HEK293T (cell line): Measurements from ENCODE around the gene CBFA2T3.

Experiments used
- CTCF ChIA-PET: fragments of 350-600 bp; formaldehyde crosslinking; extraction: SDS; loops from one replicate; lab custom pipeline; 2021; ENCODE audit warnings: antibody characterized with exemption, inconsistent platforms; lab: Yijun Ruan, JAX
- POLR2A ChIA-PET: fragments of 350-600 bp; formaldehyde crosslinking; extraction: SDS; loops from one replicate; lab custom pipeline; 2020; ENCODE audit warnings: antibody characterized with exemption, inconsistent platforms; lab: Yijun Ruan, JAX
- DNase-seq: peaks from one replicate; pipeline ENCODE4 v3.0.0; 2012; ENCODE audit warnings: mixed read lengths; ENCODE audit errors: extremely low spot score
- ARNT ChIP-seq: fragments of 450-650 bp; IDR thresholded peaks from 2 replicates; pipeline ENCODE4 v1.6.1; 2017; ENCODE audit warnings: mild to moderate bottlenecking
- BHLHE40 ChIP-seq: fragments of 450-650 bp; IDR thresholded peaks from 2 replicates; pipeline ENCODE4 v1.6.1; 2016; ENCODE audit warnings: mild to moderate bottlenecking, moderate library complexity, borderline replicate concordance
- CTBP1 ChIP-seq: fragments of 450-650 bp; IDR thresholded peaks from 2 replicates; pipeline ENCODE4 v1.6.1; 2016; ENCODE audit warnings: borderline replicate concordance
- ELF4 ChIP-seq: fragments of 450-650 bp; IDR thresholded peaks from 2 replicates; pipeline ENCODE4 v1.6.1; 2017; ENCODE audit warnings: antibody characterized with exemption
- FOXA1 ChIP-seq: fragments of 450-650 bp; IDR thresholded peaks from 2 replicates; pipeline ENCODE4 v1.6.1; 2016; ENCODE audit warnings: mild to moderate bottlenecking
- FOXK2 ChIP-seq: fragments of 450-650 bp; IDR thresholded peaks from 2 replicates; pipeline ENCODE4 v1.6.1; 2016; ENCODE audit warnings: mild to moderate bottlenecking
- FOXM1 ChIP-seq: fragments of 450-650 bp; IDR thresholded peaks from 2 replicates; pipeline ENCODE4 v1.6.1; 2017; ENCODE audit warnings: mild to moderate bottlenecking, borderline replicate concordance
- HDGF ChIP-seq: fragments of 450-650 bp; IDR thresholded peaks from 2 replicates; pipeline ENCODE4 v1.6.1; 2017; ENCODE audit warnings: antibody characterized with exemption, borderline replicate concordance
- L3MBTL2 ChIP-seq: fragments of 450-650 bp; conservative IDR thresholded peaks from 2 replicates; pipeline ENCODE4 v1.6.1; 2016; ENCODE audit warnings: mild to moderate bottlenecking
- LEF1 ChIP-seq: fragments of 450-650 bp; IDR thresholded peaks from 2 replicates; pipeline ENCODE4 v1.6.1; 2017; ENCODE audit warnings: mild to moderate bottlenecking, borderline replicate concordance
- NFRKB ChIP-seq: fragments of 450-650 bp; IDR thresholded peaks from 2 replicates; pipeline ENCODE4 v1.6.1; 2016; ENCODE audit warnings: mild to moderate bottlenecking, moderate library complexity
- SP1 ChIP-seq: fragments of 450-650 bp; IDR thresholded peaks from 2 replicates; pipeline ENCODE4 v1.6.1; 2017
- SUZ12 ChIP-seq: fragments of 450-650 bp; IDR thresholded peaks from 2 replicates; pipeline ENCODE4 v1.6.1; 2016; ENCODE audit warnings: mild to moderate bottlenecking
- TARDBP ChIP-seq: fragments of 450-650 bp; IDR thresholded peaks from 2 replicates; pipeline ENCODE4 v1.6.1; 2016
- ZNF384 ChIP-seq: fragments of 450-650 bp; IDR thresholded peaks from 2 replicates; pipeline ENCODE4 v1.6.1; 2016
- TF ChIP-seq, protein P1 (sequence below): fragments of 450-650 bp; IDR thresholded peaks from 2 replicates; pipeline ENCODE4 v1.6.1; 2016

Gene CBFA2T3

DNA sequence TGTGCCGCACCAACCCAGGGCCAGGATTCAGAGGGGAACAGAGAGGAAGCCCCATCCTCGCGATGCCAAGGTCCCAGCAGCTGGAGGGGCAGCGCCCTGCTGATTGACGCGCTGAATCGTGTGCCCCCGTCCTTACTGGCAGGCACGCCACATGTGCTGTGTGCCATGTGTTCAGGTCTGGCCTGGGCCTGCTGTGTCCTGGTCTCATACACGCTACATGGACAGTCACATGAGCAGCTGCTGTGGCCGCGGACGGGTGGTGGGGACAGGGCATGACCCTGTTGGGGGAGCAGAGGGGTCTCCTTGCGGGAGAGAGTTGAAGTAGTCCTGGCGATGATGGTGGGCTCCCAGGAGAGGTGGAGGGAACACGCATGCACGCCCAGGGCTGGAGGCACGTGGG is 18.0 kb downstream of the CBFA2T3 start:
- ChIA-PET CTCF (no interaction called here), POLR2A (no interaction called here)
- DNase-seq = no peak
- TF ChIP-seq SUZ12 (no peak), LEF1 (no peak), ARNT (no peak), L3MBTL2 (no peak), ZNF384 (no peak), NFRKB (no peak), HDGF (no peak), TARDBP (no peak), CTBP1 (no peak), SP1 (no peak), FOXM1 (no peak), FOXK2 (no peak), BHLHE40 (no peak), ELF4 (no peak), FOXA1 (no peak)
- TF ChIP-seq, protein P1, sequence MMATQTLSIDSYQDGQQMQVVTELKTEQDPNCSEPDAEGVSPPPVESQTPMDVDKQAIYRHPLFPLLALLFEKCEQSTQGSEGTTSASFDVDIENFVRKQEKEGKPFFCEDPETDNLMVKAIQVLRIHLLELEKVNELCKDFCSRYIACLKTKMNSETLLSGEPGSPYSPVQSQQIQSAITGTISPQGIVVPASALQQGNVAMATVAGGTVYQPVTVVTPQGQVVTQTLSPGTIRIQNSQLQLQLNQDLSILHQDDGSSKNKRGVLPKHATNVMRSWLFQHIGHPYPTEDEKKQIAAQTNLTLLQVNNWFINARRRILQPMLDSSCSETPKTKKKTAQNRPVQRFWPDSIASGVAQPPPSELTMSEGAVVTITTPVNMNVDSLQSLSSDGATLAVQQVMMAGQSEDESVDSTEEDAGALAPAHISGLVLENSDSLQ = no peak

GRCh38 chr16:88957887-88958577 is 19.0 kb downstream of the CBFA2T3 start:
- no peak for DNase-seq
- TF ChIP-seq LEF1 (no peak), FOXA1 (no peak)
- POLR2A ChIA-PET = no interaction called here
- CTCF ChIA-PET = no interaction called here

DNA sequence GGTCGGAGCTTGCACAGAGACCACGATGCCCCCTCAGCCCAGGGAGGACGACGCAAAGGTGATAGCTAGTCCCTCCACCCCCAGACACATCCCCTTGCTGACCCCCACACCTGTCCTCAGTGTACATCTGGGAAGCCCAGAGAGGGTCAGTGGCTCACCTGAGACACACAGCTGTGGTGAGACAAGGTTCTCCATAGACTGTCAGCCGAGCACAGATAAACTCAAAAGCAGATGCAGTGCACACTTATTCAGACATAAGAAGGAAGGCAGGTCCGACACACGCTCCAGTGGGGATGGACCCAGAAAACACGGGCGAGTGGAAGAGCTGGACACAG is 19.6 kb downstream of the CBFA2T3 start:
- CTCF ChIA-PET = no interaction called here
- POLR2A ChIA-PET = no interaction called here
- TF ChIP-seq FOXK2 = no peak
- TF ChIP-seq TARDBP = no peak
- TF ChIP-seq BHLHE40 = no peak
- no peak for TF ChIP-seq L3MBTL2
- no peak for TF ChIP-seq ARNT
- no peak for TF ChIP-seq NFRKB
- TF ChIP-seq HDGF = no peak
- TF ChIP-seq ZNF384 = no peak
- TF ChIP-seq LEF1 = no peak
- DNase-seq = no peak

DNA sequence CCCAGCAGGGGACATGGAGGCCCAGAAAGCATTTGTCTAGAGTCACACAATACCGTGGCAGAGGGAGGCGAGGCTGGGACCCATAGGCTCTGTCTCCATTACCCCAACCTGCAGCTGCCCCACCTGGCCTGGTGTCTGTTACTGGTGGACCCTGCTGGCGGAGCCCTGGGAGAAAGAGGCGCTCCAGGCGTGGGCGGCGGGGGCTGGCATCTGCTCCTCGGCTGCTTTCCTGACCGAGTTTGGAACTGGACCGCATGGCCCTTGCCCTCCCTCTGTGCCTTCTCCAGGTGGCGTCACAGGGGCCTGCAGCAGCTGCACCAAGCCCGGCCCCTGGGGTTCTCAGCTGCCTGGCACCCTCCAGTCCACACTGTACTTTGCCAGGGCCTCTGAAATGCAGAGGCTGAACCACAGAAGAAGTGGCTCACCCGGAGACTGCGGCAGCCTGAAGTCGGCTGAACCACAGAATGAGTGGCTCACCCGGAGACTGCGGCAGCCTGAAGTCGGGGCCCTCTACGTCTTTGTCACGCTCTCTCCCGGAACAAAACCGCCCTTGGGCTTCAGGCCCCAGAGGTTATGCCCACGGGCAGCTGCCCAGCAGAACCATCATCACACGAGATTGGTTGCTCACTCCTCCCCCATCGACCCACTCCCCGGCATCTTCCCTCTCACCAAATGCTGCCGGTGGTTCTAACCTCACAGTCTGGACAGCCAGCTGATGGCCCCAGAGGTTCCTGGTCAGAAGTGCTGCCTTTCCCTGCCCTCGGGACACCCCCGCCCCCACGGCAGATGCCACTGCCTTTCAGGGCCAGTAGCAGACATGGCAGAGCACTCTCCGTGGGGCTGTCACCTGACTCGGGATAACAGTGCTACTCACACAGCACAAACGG is 20.2 kb downstream of the CBFA2T3 start:
- no peak for TF ChIP-seq NFRKB
- TF ChIP-seq ZNF384 = no peak
- no peak for TF ChIP-seq HDGF
- TF ChIP-seq FOXA1 = no peak
- TF ChIP-seq SUZ12 = no peak
- TF ChIP-seq ARNT = no peak
- TF ChIP-seq FOXK2 = no peak
- no peak for DNase-seq
- ChIA-PET POLR2A (no interaction called here), CTCF (no interaction called here)

GRCh38 chr16:88955906-88956305 is 21.1 kb downstream of the CBFA2T3 start:
- ChIA-PET POLR2A (no interaction called here), CTCF (no interaction called here)
- no peak for DNase-seq
- no peak for TF ChIP-seq ZNF384
- TF ChIP-seq FOXM1 = no peak
- TF ChIP-seq FOXA1 = no peak

- no peak for DNase-seq
- no peak for TF ChIP-seq BHLHE40
- no peak for TF ChIP-seq ZNF384
- TF ChIP-seq L3MBTL2 = no peak
- TF ChIP-seq HDGF = no peak
- TF ChIP-seq FOXM1 = no peak
- no peak for TF ChIP-seq ELF4
- TF ChIP-seq, protein P1 = no peak
- no peak for TF ChIP-seq CTBP1
- no peak for TF ChIP-seq NFRKB
- TF ChIP-seq LEF1 = no peak
- no peak for TF ChIP-seq SUZ12
- no peak for TF ChIP-seq ARNT
- no peak for TF ChIP-seq TARDBP
- TF ChIP-seq SP1 = no peak
- no peak for TF ChIP-seq FOXK2
- CTCF ChIA-PET = no interaction called here
- POLR2A ChIA-PET = no interaction called here
Measured at GRCh38 chr16:88953003-88953690, 23.9 kb downstream of the CBFA2T3 start.

GRCh38 chr16:88951989-88952388 is 25.0 kb downstream of the CBFA2T3 start:
- no peak for DNase-seq
- ChIA-PET CTCF (no interaction called here), POLR2A (no interaction called here)
- TF ChIP-seq FOXA1 = no peak
